Spinal cord (tissue), 10 donors: ENCODE results near the gene MYO15B. TPM values are rescaled to one million over a fixed set of nuclear protein-coding genes. Genes with fewer than 3 reads are reported as not detected.

Source experiments
- DNase-seq, 6 donors: peaks; one replicate each; pipeline versions ENCODE4 v3.0.0 to v3.0.0-alpha.2; 2013 to 2015; ENCODE audit warnings: low spot score in 6 of 6, low read depth in 4 of 6
- H3K27ac ChIP-seq: one replicate; pipeline ENCODE4 v1.5.1; 2013; ENCODE audit warnings: low read depth, low read length, control low read depth
- H3K27me3 ChIP-seq: one replicate; pipeline ENCODE4 v1.6.1; 2013; ENCODE audit warnings: low read length; ENCODE audit not compliant: control insufficient read depth, insufficient read depth
- H3K36me3 ChIP-seq: one replicate; pipeline ENCODE4 v1.6.1; 2013; ENCODE audit warnings: low read length; ENCODE audit not compliant: control insufficient read depth, insufficient read depth
- H3K4me1 ChIP-seq: one replicate; pipeline ENCODE4 v1.6.1; 2013; ENCODE audit warnings: low read length; ENCODE audit not compliant: control insufficient read depth, insufficient read depth
- H3K4me3 ChIP-seq: one replicate; pipeline ENCODE4 v1.5.1; 2013; ENCODE audit warnings: low read depth, low read length, control low read depth
- H3K9me3 ChIP-seq: one replicate; pipeline ENCODE4 v1.6.1; 2013; ENCODE audit warnings: low read length; ENCODE audit not compliant: control insufficient read depth, insufficient read depth
- WGBS: methylation state at CpG from one replicate; pipeline ENCODE4 v1.1.5; 2013; ENCODE audit warnings: missing lambda C conversion rate; ENCODE audit not compliant: insufficient coverage; 5-methylcytosine and 5-hydroxymethylcytosine counted together
- polyA plus RNA-seq, 2 donors: library from polyadenylated mRNA; unstranded; fragments of 120-200 nt; gene quantifications; one replicate each; pipeline ENCODE4 v1.2.1, GENCODE V29; 2013; ENCODE audit not compliant: insufficient read length in 2 of 2
- total RNA-seq, 2 donors: library from RNA; depleted of rRNA in 1 of 2; stranded (reverse); fragments of 120-200 nt in 1 of 2; fragments of >200 nt in 1 of 2; gene quantifications; one replicate each; pipeline versions ENCODE4 v1.2.3 to v1.2.4, GENCODE V29; 2013 to 2014
- donor health status: healthy.

Gene MYO15B
- total and polyA plus RNA-seq, 4 donors = 38.9 to 148 (median 98.8) TPM

DNA sequence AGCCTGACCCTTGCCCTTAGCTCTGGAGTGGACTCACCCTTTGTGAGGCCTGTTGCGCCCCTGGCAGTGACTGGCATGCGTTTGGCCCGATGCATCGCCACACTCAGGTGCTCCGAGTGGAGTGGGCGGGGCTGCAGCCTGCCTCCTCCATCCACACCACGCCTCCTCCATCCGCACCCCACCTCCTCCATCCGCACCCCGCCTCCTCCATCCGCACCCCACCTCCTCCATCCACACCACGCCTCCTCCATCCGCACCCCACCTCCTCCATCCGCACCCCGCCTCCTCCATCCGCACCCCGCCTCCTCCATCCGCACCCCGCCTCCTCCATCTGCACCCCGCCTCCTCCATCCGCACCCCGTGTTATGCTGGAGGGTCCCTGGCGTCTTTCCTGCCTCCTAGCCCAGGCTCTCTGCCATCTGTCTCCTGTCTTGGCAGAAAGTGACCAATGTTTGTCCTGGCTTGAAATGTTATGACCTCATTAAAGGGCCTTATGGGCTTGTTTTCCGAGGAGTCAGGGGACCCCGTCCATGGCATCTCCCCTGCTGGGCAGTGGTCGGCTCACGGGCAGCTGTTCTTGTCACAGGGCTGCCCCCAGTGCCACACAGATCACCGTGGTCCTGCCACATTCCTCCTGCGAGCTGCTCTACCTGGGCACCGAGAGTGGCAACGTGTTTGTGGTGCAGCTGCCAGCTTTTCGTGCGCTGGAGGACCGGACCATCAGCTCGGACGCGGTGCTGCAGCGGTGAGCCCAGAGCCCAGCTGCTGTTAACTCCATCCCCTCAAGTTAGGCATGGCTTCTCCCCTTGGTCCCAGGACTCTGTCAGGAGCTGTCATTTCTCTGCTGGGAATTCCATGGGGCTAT, 28.7 kb upstream of the MYO15B start:
- Histone ChIP-seq H3K27me3 (no peaks in the 10 kb centered on the region), H3K4me3 (no peak overlapping the region), H3K36me3 (peaks cover 9% of the 10 kb centered on the region), H3K9me3 (no peaks in the 10 kb centered on the region), H3K27ac (no peak overlapping the region), H3K4me1 (peaks cover 33% of the 10 kb centered on the region)
- WGBS = 78% methylated on average over 26 of the region's 38 CpGs
- DNase-seq = no peak

DNA sequence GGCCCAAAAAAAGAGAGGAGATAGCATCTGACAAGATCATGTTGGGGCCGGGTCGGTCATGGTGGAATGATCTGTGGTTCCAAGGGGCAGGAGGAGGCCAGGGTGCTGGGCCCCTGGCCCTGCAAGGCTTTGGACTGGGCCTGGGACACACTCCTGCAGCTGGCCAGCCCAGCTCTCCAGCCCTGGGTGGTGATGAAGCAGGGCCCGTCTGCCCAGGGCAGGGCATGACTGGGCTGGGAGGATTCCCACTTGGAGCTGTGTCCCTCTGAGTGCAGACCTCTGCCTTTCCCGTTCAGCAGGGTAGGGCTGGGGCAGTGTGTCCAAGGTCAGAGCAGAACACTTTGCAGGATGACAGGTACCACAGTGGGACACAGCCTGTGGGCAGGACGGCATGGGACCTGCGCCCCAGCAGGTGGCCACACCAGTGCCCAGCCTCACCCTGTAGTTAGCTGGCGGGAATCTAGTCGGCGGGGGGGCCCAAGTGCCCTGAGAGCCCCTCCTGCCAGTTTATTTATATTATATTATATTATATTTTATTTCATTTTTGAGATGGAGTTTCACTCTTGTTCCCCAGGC, 27.6 kb upstream of the MYO15B start:
- no peaks in the 10 kb centered on the region for H3K27me3 ChIP-seq
- no peak overlapping the region for H3K4me3 ChIP-seq
- H3K27ac ChIP-seq = no peak overlapping the region
- 88% methylated on average over 6 of the region's 9 CpGs for WGBS
- H3K36me3 ChIP-seq = peaks cover 12% of the 10 kb centered on the region
- peaks cover 33% of the 10 kb centered on the region for H3K4me1 ChIP-seq
- H3K9me3 ChIP-seq = no peaks in the 10 kb centered on the region
- DNase-seq = no peak

DNA sequence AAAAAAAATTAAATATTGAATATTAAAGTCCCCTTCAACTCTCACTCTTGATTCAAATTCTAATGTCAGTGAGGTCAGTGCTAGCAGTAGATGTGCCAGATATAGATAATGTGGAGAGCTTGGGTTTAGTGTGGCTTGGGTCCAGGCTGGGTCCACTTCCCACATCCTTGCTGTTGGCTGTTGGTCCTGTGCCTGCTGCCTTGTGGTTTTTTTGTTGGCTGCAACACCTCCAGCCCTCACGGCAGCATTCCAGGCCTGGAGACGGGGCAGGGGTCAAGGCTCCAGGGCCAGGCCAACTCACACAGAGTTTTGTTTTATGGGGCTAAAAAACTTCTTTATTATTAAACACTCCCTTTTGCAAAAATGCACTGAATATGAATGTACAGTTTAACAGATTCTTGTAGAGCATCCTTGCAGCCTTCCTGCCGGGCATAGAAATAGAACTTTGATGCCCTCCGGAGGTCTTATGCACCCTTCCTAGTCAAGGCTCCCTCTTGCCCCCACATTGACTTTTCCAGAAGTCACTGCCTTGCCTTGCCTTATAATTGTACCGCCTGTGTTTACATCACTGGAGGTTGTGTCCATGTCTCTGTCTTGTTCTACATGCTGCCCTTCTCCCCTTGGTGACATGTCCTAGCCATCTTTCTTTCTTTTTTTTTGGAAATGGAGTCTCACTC, 25.5 kb upstream of the MYO15B start:
- DNase-seq = no peak
- Histone ChIP-seq H3K27ac (no peak overlapping the region), H3K4me1 (peaks cover 32% of the 10 kb centered on the region), H3K36me3 (peaks cover 16% of the 10 kb centered on the region), H3K4me3 (no peak overlapping the region), H3K27me3 (no peaks in the 10 kb centered on the region), H3K9me3 (no peaks in the 10 kb centered on the region)
- 91% methylated on average over 3 of the region's 5 CpGs for WGBS

DNA sequence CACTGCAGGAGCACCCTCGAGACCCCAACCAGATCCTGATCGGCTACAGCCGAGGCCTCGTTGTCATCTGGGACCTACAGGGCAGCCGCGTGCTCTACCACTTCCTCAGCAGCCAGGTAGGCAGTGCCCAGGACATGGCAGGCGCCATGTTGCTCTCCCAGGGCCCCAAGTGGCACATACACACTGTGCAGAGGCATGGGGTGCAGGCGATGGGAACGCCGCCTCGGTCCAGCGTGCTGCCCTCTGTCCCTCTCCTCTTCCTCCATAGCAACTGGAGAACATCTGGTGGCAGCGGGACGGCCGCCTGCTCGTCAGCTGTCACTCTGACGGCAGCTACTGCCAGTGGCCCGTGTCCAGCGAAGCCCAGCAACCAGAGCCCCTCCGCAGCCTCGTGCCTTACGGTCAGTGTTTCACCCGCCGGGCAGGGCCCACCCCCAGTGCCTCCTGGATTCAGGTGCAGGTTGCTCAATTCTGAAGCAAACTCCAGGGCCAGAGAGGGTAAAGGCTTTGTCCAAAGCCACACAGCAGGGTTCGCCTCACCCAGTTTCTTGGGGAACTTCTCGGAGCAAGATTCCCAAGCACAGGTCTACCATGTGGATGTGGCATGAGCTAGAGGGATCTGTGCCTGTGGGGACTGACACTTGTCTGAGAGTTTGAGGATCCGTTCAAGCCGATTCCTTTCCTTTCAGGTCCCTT, 24.4 kb upstream of the MYO15B start:
- Histone ChIP-seq H3K9me3 (no peaks in the 10 kb centered on the region), H3K27me3 (no peaks in the 10 kb centered on the region), H3K36me3 (peaks cover 15% of the 10 kb centered on the region), H3K4me1 (peaks cover 21% of the 10 kb centered on the region), H3K4me3 (no peak overlapping the region), H3K27ac (no peak overlapping the region)
- 72% methylated on average over 28 of the region's 28 CpGs for WGBS
- no peak for DNase-seq

GRCh38 chr17:75564195-75564594, 23.4 kb upstream of the MYO15B start:
- H3K36me3 ChIP-seq = peaks cover 21% of the 10 kb centered on the region
- 90% methylated on average over 11 of the region's 11 CpGs for WGBS
- no peak for DNase-seq
- H3K27ac ChIP-seq = no peak overlapping the region
- H3K27me3 ChIP-seq = no peaks in the 10 kb centered on the region
- peaks cover 14% of the 10 kb centered on the region for H3K4me1 ChIP-seq
- H3K9me3 ChIP-seq = no peaks in the 10 kb centered on the region
- no peak overlapping the region for H3K4me3 ChIP-seq

GRCh38 chr17:75565066-75565465, 22.5 kb upstream of the MYO15B start:
- H3K36me3 ChIP-seq = peaks cover 25% of the 10 kb centered on the region
- 70% methylated on average over 7 of the region's 7 CpGs for WGBS
- no peak overlapping the region for H3K27ac ChIP-seq
- DNase-seq = no peak
- H3K27me3 ChIP-seq = no peaks in the 10 kb centered on the region
- peaks cover 14% of the 10 kb centered on the region for H3K4me1 ChIP-seq
- H3K9me3 ChIP-seq = no peaks in the 10 kb centered on the region
- H3K4me3 ChIP-seq = no peak overlapping the region

- H3K9me3 ChIP-seq = no peaks in the 10 kb centered on the region
- peaks cover 29% of the 10 kb centered on the region for H3K36me3 ChIP-seq
- H3K4me3 ChIP-seq = no peak overlapping the region
- 90% methylated on average over 6 of the region's 6 CpGs for WGBS
- peaks cover 14% of the 10 kb centered on the region for H3K4me1 ChIP-seq
- H3K27ac ChIP-seq = no peak overlapping the region
- H3K27me3 ChIP-seq = no peaks in the 10 kb centered on the region
- DNase-seq = no peak
Measured at GRCh38 chr17:75565618-75566017, 22.0 kb upstream of the MYO15B start.

DNA sequence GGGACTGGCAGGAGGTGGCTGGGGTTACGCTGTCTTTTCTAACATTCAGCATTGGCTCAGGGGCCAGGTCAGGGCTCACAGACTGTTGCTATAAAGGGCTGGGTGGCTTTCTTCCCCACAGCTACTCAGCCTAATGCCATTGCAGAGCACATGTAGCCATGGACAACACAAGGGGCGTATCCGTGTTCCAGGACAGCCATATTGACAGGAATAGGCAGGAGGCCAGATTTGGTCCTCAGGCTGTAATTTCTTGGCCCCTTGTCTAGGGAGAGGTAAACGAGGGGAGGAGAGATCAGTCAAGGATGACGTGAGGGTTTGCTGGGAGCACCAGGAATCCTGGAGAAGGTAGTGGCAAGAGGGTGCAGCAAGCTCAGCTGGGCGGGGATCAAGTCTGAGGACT, 21.2 kb upstream of the MYO15B start:
- DNase-seq = no peak
- WGBS = 69% methylated on average over 5 of the region's 6 CpGs
- Histone ChIP-seq H3K27me3 (no peaks in the 10 kb centered on the region), H3K36me3 (peaks cover 29% of the 10 kb centered on the region), H3K4me3 (no peak overlapping the region), H3K4me1 (peaks cover 14% of the 10 kb centered on the region), H3K27ac (no peak overlapping the region), H3K9me3 (no peaks in the 10 kb centered on the region)

DNA sequence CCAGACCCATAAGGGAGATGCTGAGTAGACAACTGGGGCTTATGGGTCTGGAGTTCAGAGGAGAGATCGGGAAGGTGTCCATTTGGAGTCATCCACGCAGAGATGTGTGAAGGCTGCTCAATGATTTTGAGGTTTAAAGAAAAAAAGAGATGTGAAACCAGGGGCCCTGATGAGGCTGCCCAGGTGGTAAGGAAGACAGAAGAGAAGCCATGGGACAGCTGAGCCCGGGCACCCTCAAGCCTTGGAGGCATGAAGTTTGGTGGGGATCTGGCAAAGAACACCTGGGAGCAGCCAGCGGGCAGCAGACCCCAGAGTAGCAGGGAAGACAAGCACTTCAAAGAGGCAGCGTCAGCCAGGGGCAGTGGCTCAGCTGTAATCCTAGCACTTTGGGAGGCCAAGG, 20.8 kb upstream of the MYO15B start:
- Histone ChIP-seq H3K9me3 (no peaks in the 10 kb centered on the region), H3K4me3 (no peak overlapping the region), H3K4me1 (peaks cover 14% of the 10 kb centered on the region), H3K27me3 (no peaks in the 10 kb centered on the region), H3K27ac (no peak overlapping the region), H3K36me3 (peaks cover 31% of the 10 kb centered on the region)
- DNase-seq = no peak
- 93% methylated on average over 5 of the region's 5 CpGs for WGBS
